Activated T-helper 1 cell treated with Interleukin-2 at 50 U/mL for 16 hours (primary cell): ENCODE data around the gene MYO15A.

ENCODE experiments used
- DNase-seq: peaks from one replicate; pipeline ENCODE4 v3.0.0-alpha.2; 2020; ENCODE audit warnings: low read depth

The MYO15A gene

GRCh38 chr17:18108401-18109312 lies at the start of gene MYO15A:
Gene MYO15A (plus strand): TSS chr17:18108756. CDS start chr17:18118801, 10,045 bp downstream.
- no peak for DNase-seq

- DNase-seq: no peak
Observed at GRCh38 chr17:18059283-18059682, 49.3 kb upstream of the MYO15A start.

- no peak for DNase-seq
Observed at GRCh38 chr17:18064053-18064452, 44.5 kb upstream of the MYO15A start.

GRCh38 chr17:18065546-18065945 lies 43.0 kb upstream of the MYO15A start:
- DNase-seq: no peak

- DNase-seq: no peak
Observed at GRCh38 chr17:18066866-18067265, 41.7 kb upstream of the MYO15A start.

GRCh38 chr17:18069101-18069500 lies 39.5 kb upstream of the MYO15A start:
- no peak for DNase-seq

- DNase-seq: no peak
Observed at GRCh38 chr17:18070861-18071340, 37.7 kb upstream of the MYO15A start.

GRCh38 chr17:18071751-18072150 lies 36.8 kb upstream of the MYO15A start:
- DNase-seq: no peak

GRCh38 chr17:18074566-18075272 lies 33.8 kb upstream of the MYO15A start:
- no peak for DNase-seq

GRCh38 chr17:18076936-18077335 lies 31.6 kb upstream of the MYO15A start:
- DNase-seq: no peak

GRCh38 chr17:18079543-18079942 lies 29.0 kb upstream of the MYO15A start:
- no peak for DNase-seq

- no peak for DNase-seq
Observed at GRCh38 chr17:18084256-18084655, 24.3 kb upstream of the MYO15A start.

GRCh38 chr17:18087610-18088491 lies 20.7 kb upstream of the MYO15A start, which contains the start of gene DRG2:
Gene DRG2 (plus strand): TSS chr17:18087948. CDS start chr17:18088024, 76 bp downstream.
- DNase-seq: peak; percentile 76

- no peak for DNase-seq
Observed at GRCh38 chr17:18089613-18090012, 18.9 kb upstream of the MYO15A start.

GRCh38 chr17:18093616-18094408 lies 14.7 kb upstream of the MYO15A start:
- DNase-seq: no peak

- no peak for DNase-seq
Observed at GRCh38 chr17:18094409-18094807, 14.1 kb upstream of the MYO15A start.

GRCh38 chr17:18099516-18099915 lies 9.0 kb upstream of the MYO15A start:
- DNase-seq: no peak

GRCh38 chr17:18100616-18101015 lies 7.9 kb upstream of the MYO15A start:
- no peak for DNase-seq

- DNase-seq: no peak
Observed at GRCh38 chr17:18101828-18102227, 6.7 kb upstream of the MYO15A start.

- no peak for DNase-seq
Observed at GRCh38 chr17:18102640-18103039, 5.9 kb upstream of the MYO15A start.

GRCh38 chr17:18105027-18105426 lies 3.5 kb upstream of the MYO15A start:
- DNase-seq: no peak
